GM18508 (cell line): ENCODE measurements around the gene CD44.

Experiments
- ATAC-seq: cut with Tn5 transposase; IDR thresholded peaks from one replicate; pipeline ENCODE4 v1.9.1; 2021; ENCODE audit warnings: moderate number of reproducible peaks; ENCODE audit not compliant: insufficient read depth, unreplicated experiment

CD44 gene

DNA sequence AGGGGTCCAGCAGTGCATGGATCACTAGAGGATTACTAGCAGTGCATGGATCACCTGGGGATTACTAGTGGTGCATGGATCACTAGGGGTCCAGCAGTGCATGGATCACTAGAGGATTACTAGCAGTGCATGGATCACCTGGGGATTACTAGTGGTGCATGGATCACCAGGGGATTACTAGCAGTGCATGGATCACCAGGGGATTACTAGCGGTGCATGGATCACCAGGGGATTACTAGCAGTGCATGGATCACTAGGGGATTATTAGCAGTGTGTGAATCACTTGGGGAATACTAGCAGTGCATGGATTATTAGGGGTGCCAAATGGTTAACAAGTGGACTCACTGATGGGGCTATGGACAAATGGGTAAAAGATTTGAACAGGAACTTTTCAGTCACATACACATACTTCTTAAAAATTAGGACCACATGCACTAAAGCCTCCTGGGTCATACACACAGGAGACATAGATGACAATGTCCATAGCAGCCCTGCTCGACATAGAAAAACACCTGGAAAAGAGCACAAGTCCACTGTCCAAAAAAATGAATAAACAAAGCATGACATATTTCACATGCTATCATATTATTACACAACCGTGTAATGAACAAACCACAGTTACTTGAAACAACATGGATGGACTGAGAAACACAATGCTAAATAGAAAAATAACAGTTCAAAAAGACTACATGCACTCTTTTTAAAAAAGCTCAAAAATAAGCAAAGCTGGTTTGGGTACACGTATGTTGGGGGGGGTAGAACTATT, 109.8 kb downstream of the CD44 start:
- no peak for ATAC-seq

DNA sequence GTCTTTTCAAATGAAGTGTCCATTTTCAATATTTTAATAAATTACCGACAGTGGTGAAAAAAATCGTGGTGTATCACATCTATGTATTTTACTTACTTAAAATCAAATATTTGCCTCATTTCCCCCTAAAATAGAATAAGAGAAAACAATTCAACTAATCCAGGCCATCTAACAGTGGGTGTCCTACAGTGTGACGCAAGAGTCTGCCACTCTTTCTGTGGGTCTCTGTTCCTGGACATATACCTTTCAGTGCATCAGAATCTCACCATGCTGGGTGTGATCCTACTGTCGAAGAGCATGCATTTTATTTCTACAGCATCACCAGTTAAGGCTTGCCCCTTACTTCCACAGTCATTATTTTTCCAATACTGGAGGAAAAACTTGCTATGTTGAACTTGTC, 111.2 kb downstream of the CD44 start:
- no peak for ATAC-seq

DNA sequence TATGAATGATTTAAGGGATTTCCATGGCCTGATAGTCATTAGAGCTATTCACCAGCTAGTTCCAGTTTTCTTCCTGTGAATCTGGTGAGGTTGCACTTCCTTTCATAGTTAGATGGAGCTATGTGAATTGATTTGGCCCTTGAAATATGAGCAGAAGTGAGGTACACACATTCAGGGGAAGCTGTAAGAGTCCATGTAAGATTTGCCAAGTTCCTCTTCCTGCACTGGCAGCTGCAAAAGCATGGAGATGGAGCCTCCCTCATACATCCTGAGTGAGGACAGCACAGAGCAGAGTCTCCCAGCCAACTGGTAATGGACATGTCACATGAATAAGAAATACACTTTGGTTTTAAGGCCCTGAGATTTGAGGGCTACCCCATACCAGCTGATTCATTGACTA, 111.7 kb downstream of the CD44 start:
- ATAC-seq = no peak

GRCh38 chr11:35253237-35253636, 114.3 kb downstream of the CD44 start:
- ATAC-seq = no peak

DNA sequence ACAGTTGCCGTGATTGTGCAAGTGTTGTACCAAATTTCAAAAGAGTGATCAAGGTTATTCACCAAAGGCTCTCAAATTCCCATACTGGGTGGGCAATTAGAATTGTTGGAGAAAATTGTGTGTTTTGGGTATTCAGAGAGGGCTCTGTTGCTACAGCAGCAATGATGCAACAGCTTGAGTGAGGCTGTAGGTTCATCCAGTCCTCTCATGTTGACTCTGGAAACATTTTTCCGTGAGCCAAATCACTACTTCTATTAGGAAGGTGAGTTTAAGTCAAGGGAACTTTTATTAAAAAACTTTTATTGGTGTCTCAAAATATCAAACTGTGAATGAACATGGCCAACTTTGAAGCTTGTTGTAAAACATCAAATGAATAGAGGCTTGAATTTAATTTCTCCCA, 116.5 kb downstream of the CD44 start:
- no peak for ATAC-seq

DNA sequence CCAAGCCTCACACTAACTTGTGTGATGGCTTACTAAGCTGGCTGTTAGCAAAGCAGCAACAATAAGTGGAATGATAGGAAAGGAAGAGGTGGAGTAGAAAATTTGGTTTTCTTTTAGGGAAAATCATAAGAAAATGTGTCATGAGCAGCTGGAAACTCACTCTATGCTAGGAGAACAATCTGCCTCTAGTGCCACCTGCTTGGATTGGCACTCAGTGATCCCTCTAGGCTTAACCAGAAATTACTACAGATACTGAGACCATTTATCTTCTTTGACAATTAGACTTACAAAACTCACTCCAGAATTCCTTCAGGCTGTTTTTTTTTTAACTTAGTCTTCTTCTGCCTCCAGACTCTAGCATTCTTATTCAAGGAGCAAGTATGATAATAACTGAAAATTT, 117.3 kb downstream of the CD44 start:
- no peak for ATAC-seq

- ATAC-seq = peak; percentile 99
Measured at GRCh38 chr11:35257281-35257680, 118.3 kb downstream of the CD44 start.

- ATAC-seq = no peak
Measured at GRCh38 chr11:35259529-35259928, 120.6 kb downstream of the CD44 start.

GRCh38 chr11:35260342-35260985, 121.5 kb downstream of the CD44 start:
- no peak for ATAC-seq

DNA sequence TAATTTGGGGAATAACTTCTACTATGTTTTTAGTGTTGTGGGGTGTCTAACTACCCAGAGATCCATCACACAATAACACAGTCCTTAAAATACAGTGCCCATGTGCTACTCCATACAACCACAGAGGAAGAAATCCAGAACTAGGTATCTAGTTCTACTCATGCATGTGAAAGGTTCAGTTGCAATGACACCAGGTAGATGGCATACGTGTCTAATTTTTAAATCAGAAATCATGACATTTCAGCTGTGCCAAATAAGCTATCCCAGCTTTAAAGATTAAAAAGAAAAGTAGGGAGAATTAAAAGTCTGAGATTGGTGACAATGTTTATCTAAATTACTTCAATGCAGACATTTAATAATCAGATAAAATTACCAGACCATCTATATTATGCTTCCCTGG, 122.2 kb downstream of the CD44 start:
- no peak for ATAC-seq

DNA sequence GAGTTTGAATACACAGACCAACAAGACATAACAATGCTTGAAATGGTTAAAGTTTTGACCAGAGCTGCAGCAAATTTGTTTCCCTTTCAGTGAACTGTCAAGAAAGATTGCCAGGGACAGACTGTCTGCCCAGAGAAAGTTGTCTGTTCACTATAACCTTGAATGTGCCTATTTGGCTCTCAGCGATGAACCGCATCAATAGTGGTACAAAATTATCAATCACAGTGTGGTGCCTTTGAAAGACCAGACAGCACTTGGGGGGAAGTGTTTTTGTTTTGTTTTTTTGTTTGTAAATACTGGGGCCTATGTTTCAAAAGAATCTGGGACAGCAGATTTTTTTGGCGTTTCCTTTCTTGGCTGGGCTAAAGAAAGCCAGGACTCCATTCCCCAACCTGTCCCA, 123.1 kb downstream of the CD44 start:
- ATAC-seq = no peak

- no peak for ATAC-seq
Measured at GRCh38 chr11:35262735-35263134, 123.8 kb downstream of the CD44 start.

GRCh38 chr11:35265755-35266454, 126.9 kb downstream of the CD44 start:
- ATAC-seq = no peak

DNA sequence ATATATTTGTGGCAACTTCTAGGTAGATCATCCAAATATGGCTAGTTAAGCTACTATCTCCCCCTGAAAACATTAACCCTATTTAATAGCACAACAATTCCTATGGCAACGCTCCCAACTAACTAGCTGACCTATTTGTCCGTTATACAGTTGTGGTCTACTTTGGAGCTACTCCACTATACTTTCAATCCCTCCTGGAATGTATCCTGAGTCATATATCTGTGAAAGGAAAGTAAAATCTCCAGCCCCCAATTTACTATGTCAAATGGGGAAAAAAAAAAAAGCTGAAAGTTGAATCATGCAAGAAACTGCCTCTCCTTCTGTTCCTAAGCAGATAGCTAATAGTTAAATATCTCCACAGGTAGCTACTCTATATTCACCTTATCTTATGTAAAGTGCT, 128.5 kb downstream of the CD44 start:
- ATAC-seq = no peak

DNA sequence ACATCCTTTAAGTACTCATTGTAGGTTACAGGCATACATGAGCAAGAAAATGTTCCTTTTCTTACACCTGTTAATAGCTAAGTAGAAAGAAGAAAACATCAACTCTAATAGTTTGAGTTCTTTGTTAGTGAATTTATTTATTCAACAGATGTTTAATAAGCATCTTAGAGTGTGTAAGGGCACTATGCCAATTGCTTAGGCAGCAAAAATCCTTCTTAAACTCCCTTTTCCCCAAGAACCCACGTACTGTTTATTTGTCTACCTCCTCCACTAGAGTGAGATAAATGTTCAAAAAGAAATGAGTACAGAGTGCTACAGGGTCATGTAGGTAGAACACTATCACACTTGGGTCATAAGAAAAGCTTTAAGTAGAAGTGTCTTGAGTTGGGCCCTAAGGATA, 131.4 kb downstream of the CD44 start:
- ATAC-seq = no peak

DNA sequence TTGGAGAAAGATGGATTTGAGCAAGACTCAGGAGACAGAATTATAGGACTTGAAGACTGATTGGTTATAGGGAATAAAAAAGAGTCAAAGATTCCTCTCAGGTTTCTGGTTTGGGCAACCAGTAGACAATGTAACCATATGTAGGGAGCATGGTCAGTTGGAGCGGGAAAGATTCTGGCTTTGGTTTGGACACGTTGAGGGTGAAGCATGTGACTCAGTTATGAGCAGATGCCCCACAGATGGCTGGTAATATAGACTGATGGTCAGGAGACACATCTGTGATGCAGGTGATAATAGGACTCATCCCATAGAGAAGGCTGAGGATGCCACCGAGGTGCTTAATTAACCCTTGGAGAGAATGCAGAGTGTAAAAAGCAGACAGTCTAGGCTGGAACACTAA, 132.1 kb downstream of the CD44 start:
- ATAC-seq = no peak

- ATAC-seq = peak; percentile 86
Measured at GRCh38 chr11:35272391-35272902, 133.5 kb downstream of the CD44 start.

- no peak for ATAC-seq
Measured at GRCh38 chr11:35274909-35275785, 136.2 kb downstream of the CD44 start.

DNA sequence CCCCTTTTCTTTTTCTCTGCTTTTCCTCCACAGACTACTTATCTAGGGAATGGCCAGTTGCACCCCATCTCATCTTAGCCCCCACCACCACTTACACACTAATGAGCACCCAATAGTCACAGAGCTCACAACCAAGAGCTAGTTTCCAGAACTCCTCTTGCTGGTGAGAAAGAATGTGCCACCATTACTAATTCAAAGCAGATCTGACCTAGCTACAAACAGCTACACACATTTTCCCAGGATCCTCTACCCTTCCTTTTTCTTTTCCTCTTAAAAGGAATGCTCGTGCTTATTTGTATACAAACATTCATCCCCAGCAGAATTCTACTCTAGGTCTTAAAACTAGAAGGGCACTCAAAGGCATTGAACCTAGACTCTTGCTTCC, 136.8 kb downstream of the CD44 start:
- no peak for ATAC-seq

GRCh38 chr11:35276396-35277145, 137.6 kb downstream of the CD44 start:
- ATAC-seq = no peak
